ENCODE measurements around the gene ILRUN. TPM values are rescaled to one million over a fixed set of nuclear protein-coding genes. Genes with fewer than 3 reads are reported as not detected.
"Not testable (repeated sequence)": the region's sequence is repeated elsewhere in the genome, so short reads cannot be mapped to it uniquely, and the experiment has no call there.

ILRUN gene
- 10 to 100 TPM; 60.2 to 65.4 (median 62.9) TPM for total RNA-seq

GRCh38 chr6:34696739-34697543, at the start of gene ILRUN:
Gene ILRUN, minus strand, starts transcription at chr6:34696767. Its CDS starts 164 bp downstream, at chr6:34696603.
- no peak for TF ChIP-seq CTCF (IDR thresholded peaks at IDR 0.05)
- peak in 1 of 2 donors; percentile 46 for TF ChIP-seq POLR2A (IDR thresholded peaks at IDR 0.05)
- WGBS, 2 donors, result 5 to 7% methylated on average over 27 to 30 of the region's 49 CpGs
- intact Hi-C loops (cut with DNase I; ENCODE audit: low total_unique reads), result no loop called here

GRCh38 chr6:34745277-34746103, 48.9 kb upstream of the ILRUN start:
- DNase-seq (ENCODE audit: low spot score in 2 of 2), result peak in 1 of 2 donors; percentile 60
- intact Hi-C loops (cut with DNase I; ENCODE audit: low total_unique reads), result no loop called here
- no peak for TF ChIP-seq POLR2A (IDR thresholded peaks at IDR 0.05)
- no peak for TF ChIP-seq CTCF (IDR thresholded peaks at IDR 0.05)
- H3K4me3 ChIP-seq (ENCODE audit: low read depth, poor library complexity, severe bottlenecking), result no peak overlapping the region
- 41 to 47% methylated on average over 10 of the region's 10 CpGs for WGBS, 2 donors

More at GRCh38 chr6:34696739-34697543, at the start of gene ILRUN:
- DNase-seq (ENCODE audit: low spot score in 2 of 2), result peak; percentile 96 to 99
- peak within 1 kb of the TSS; percentile 75 for H3K4me3 ChIP-seq (ENCODE audit: low read depth, poor library complexity, severe bottlenecking)

- 95% methylated on average over 10 of the region's 10 CpGs for WGBS, 2 donors
- intact Hi-C loops (cut with DNase I; ENCODE audit: low total_unique reads); DNase-seq (ENCODE audit: low spot score in 2 of 2); H3K4me3 ChIP-seq (ENCODE audit: low read depth, poor library complexity, severe bottlenecking): not testable (repeated sequence)
These were observed 47.7 kb upstream of the ILRUN start for GRCh38 chr6:34744294-34744647.

- TF ChIP-seq CTCF (IDR thresholded peaks at IDR 0.05), result no peak
- TF ChIP-seq POLR2A (IDR thresholded peaks at IDR 0.05), result no peak
- intact Hi-C loops (cut with DNase I; ENCODE audit: low total_unique reads), result no loop called here
- 78 to 83% methylated on average over 7 of the region's 7 CpGs for WGBS, 2 donors
- no peak overlapping the region for H3K4me3 ChIP-seq (ENCODE audit: low read depth, poor library complexity, severe bottlenecking)
- no peak for DNase-seq (ENCODE audit: low spot score in 2 of 2)
These were observed 47.2 kb upstream of the ILRUN start for GRCh38 chr6:34743625-34744293.

- no peak for DNase-seq (ENCODE audit: low spot score in 2 of 2)
- WGBS, 2 donors, result 90 to 94% methylated on average over 4 of the region's 4 CpGs
- intact Hi-C loops (cut with DNase I; ENCODE audit: low total_unique reads), result no loop called here
- H3K4me3 ChIP-seq (ENCODE audit: low read depth, poor library complexity, severe bottlenecking), result no peak overlapping the region
- TF ChIP-seq CTCF (IDR thresholded peaks at IDR 0.05) (no peak), POLR2A (IDR thresholded peaks at IDR 0.05) (no peak)
These were observed 45.5 kb upstream of the ILRUN start for GRCh38 chr6:34742094-34742493.

- TF ChIP-seq CTCF (IDR thresholded peaks at IDR 0.05) (no peak), POLR2A (IDR thresholded peaks at IDR 0.05) (no peak)
- no peak for DNase-seq (ENCODE audit: low spot score in 2 of 2)
- intact Hi-C loops (cut with DNase I; ENCODE audit: low total_unique reads), result no loop called here
- no peak overlapping the region for H3K4me3 ChIP-seq (ENCODE audit: low read depth, poor library complexity, severe bottlenecking)
- 86 to 92% methylated on average over 3 of the region's 3 CpGs for WGBS, 2 donors
These were observed 40.3 kb upstream of the ILRUN start for GRCh38 chr6:34736823-34737222.

Data from lower leg skin (tissue), 4 donors.